T-helper 22 cell (primary cell): Measurements from ENCODE around the gene PKP1.

ENCODE experiments used
- DNase-seq: peaks from one replicate; pipeline ENCODE4 v3.0.0-alpha.2; 2020; ENCODE audit warnings: low read depth

PKP1 gene

GRCh38 chr1:201350884-201351283 is 67.6 kb downstream of the PKP1 start:
- DNase-seq: no peak

- DNase-seq: no peak
These were observed 68.3 kb downstream of the PKP1 start for GRCh38 chr1:201351617-201352016.

GRCh38 chr1:201353186-201353940 is 70.1 kb downstream of the PKP1 start:
- DNase-seq: no peak

- DNase-seq: no peak
These were observed 71.0 kb downstream of the PKP1 start for GRCh38 chr1:201354151-201354900.

GRCh38 chr1:201354901-201355295 is 71.6 kb downstream of the PKP1 start:
- DNase-seq: no peak

- DNase-seq: no peak
These were observed 72.2 kb downstream of the PKP1 start for GRCh38 chr1:201355471-201355870.

GRCh38 chr1:201356236-201356635 is 72.9 kb downstream of the PKP1 start:
- no peak for DNase-seq

GRCh38 chr1:201356701-201357100 is 73.4 kb downstream of the PKP1 start:
- DNase-seq: no peak

GRCh38 chr1:201357211-201357610 is 73.9 kb downstream of the PKP1 start:
- no peak for DNase-seq

GRCh38 chr1:201357636-201358348 is 74.5 kb downstream of the PKP1 start:
- no peak for DNase-seq

- DNase-seq: no peak
These were observed 75.3 kb downstream of the PKP1 start for GRCh38 chr1:201358596-201358995.

- no peak for DNase-seq
These were observed 75.9 kb downstream of the PKP1 start for GRCh38 chr1:201359031-201359872.

- DNase-seq: no peak
These were observed 76.5 kb downstream of the PKP1 start for GRCh38 chr1:201359873-201360210.

- no peak for DNase-seq
These were observed 77.2 kb downstream of the PKP1 start for GRCh38 chr1:201360486-201360885.

GRCh38 chr1:201360901-201361651 is 77.8 kb downstream of the PKP1 start:
- DNase-seq: no peak

- no peak for DNase-seq
These were observed 78.6 kb downstream of the PKP1 start for GRCh38 chr1:201361652-201362504.

- no peak for DNase-seq
These were observed 79.6 kb downstream of the PKP1 start for GRCh38 chr1:201362906-201363305.

- no peak for DNase-seq
These were observed 80.2 kb downstream of the PKP1 start for GRCh38 chr1:201363467-201363866.

GRCh38 chr1:201364808-201365105 is 81.5 kb downstream of the PKP1 start:
- no peak for DNase-seq

- no peak for DNase-seq
These were observed 81.9 kb downstream of the PKP1 start for GRCh38 chr1:201365251-201365650.

- DNase-seq: no peak
These were observed 83.4 kb downstream of the PKP1 start for GRCh38 chr1:201366696-201367095.
